K562 (cell line): ENCODE measurements around the gene PRDM11. TPM values are rescaled to one million over a fixed set of nuclear protein-coding genes. Genes with fewer than 3 reads are reported as not detected.

ENCODE experiments used
- ATAC-seq: fragments of 200-7000 bp; cut with Tn5 transposase; 3 replicates; pipeline ENCODE4 v1.9.1; 2020; ENCODE audit warnings: moderate library complexity
- BruUV-seq: library from RNA; stranded (reverse); fragments of 400-500 nt; replicated peaks from 2 replicates; lab custom pipeline; 2021; lab: Mats Ljungman, UMichigan
- CTCF ChIA-PET: fragments of 300-600 bp; formaldehyde crosslinking; extraction: SDS; loops from one replicate; lab custom pipeline; 2021; ENCODE audit warnings: low intra/inter-chr PET ratio; lab: Yijun Ruan, JAX
- POLR2A ChIA-PET: fragments of 300-600, 350-650 bp; sonication (Branson Sonifier 250); formaldehyde crosslinking; extraction: SDS; loops from one replicate; lab custom pipeline; 2021; ENCODE audit warnings: antibody characterized with exemption, inconsistent platforms; lab: Yijun Ruan, JAX
- DNase-seq, 4 experiments: peaks; one replicate each; pipeline versions ENCODE4 v3.0.0 to v3.0.0-alpha.2; 2011 to 2018; ENCODE audit warnings: low spot score in 3 of 4, mixed read lengths in 3 of 4; ENCODE audit errors: extremely low read depth in 1 of 4
- FAIRE-seq: peaks from 2 replicates; lab custom pipeline; 2011; peaks lifted over from hg19 to GRCh38; lab: Jason Lieb, UNC
- H2AFZ ChIP-seq: 2 replicates; pipeline ENCODE4 v1.6.0; 2011; ENCODE audit warnings: low read depth, low read length, control low read depth, inconsistent platforms
- H3K27ac ChIP-seq: fragments of 200-600 bp; 3 replicates; pipeline ENCODE4 v1.8.0; 2011; ENCODE audit warnings: low read depth, mild to moderate bottlenecking, control low read depth, inconsistent platforms, low read length, moderate library complexity, mixed read lengths; ENCODE audit errors: extremely low read depth
- H3K27me3 ChIP-seq, 2 experiments: fragments of 300-600 bp in 1 of 2; 2 replicates in 1 of 2; 3 replicates in 1 of 2; pipeline versions ENCODE4 v1.6.0 to v1.8.0; 2011; ENCODE audit warnings: inconsistent platforms in 2 of 2, low read length in 2 of 2, mild to moderate bottlenecking in 1 of 2, mixed read lengths in 1 of 2, moderate library complexity in 1 of 2; ENCODE audit not compliant: control insufficient read depth in 2 of 2, insufficient read depth in 2 of 2
- H3K36me3 ChIP-seq: fragments of 300-600 bp; 3 replicates; pipeline ENCODE4 v1.8.0; 2011; ENCODE audit warnings: mild to moderate bottlenecking, low read length, inconsistent platforms; ENCODE audit not compliant: control insufficient read depth, insufficient read depth
- H3K4me1 ChIP-seq, 2 experiments: fragments of 200-600 bp in 1 of 2; replicated peaks in 1 of 2; 2 replicates in 1 of 2; 3 replicates in 1 of 2; pipeline versions ENCODE4 v1.5.1 to v1.8.0; 2011; ENCODE audit warnings: inconsistent platforms in 2 of 2, low read length in 2 of 2, mild to moderate bottlenecking in 1 of 2, mixed read lengths in 1 of 2, moderate library complexity in 1 of 2; ENCODE audit not compliant: control insufficient read depth in 2 of 2, insufficient read depth in 2 of 2
- H3K4me2 ChIP-seq: 2 replicates; pipeline ENCODE4 v1.6.1; 2011; ENCODE audit warnings: low read length, control low read depth, inconsistent platforms, mixed read lengths; ENCODE audit not compliant: insufficient read depth
- H3K4me3 ChIP-seq: fragments of 200-600 bp; sonication (generic), shearing (Covaris generic); 2 replicates; pipeline ENCODE4 v1.5.1; 2016; ENCODE audit warnings: control low read depth, inconsistent platforms
- H3K79me2 ChIP-seq: fragments of 200-600 bp; 3 replicates; pipeline ENCODE4 v1.8.0; 2011; ENCODE audit warnings: low read length, inconsistent platforms; ENCODE audit not compliant: control insufficient read depth, insufficient read depth
- H3K9ac ChIP-seq, 2 experiments: 2 replicates each; pipeline versions ENCODE4 v1.6.0 to v1.6.1; 2011; ENCODE audit warnings: low read depth in 2 of 2, low read length in 2 of 2, control low read depth in 1 of 2, inconsistent platforms in 1 of 2, mild to moderate bottlenecking in 1 of 2, mixed read lengths in 1 of 2; ENCODE audit not compliant: insufficient read depth in 1 of 2
- H3K9me1 ChIP-seq: one replicate; pipeline ENCODE4 v1.6.0; 2011; ENCODE audit warnings: inconsistent platforms, mild to moderate bottlenecking, low read length, moderate library complexity; ENCODE audit not compliant: control insufficient read depth, insufficient read depth
- H3K9me3 ChIP-seq: replicated peaks from 2 replicates; pipeline ENCODE4 v1.5.1; 2011; ENCODE audit warnings: low read depth, low read length, inconsistent platforms; ENCODE audit not compliant: control insufficient read depth, insufficient read depth
- H4K20me1 ChIP-seq: replicated peaks from 2 replicates; pipeline ENCODE4 v1.6.1; 2011; ENCODE audit warnings: low read length, inconsistent platforms, mixed read lengths; ENCODE audit not compliant: control insufficient read depth, insufficient read depth
- ARID2 ChIP-seq: fragments of 450-650 bp; IDR thresholded peaks from 2 replicates; pipeline ENCODE4 v1.6.1; 2017; ENCODE audit warnings: antibody characterized with exemption, mild to moderate bottlenecking
- BMI1 ChIP-seq: fragments of 150-350 bp; IDR thresholded peaks from 2 replicates; pipeline ENCODE4 v1.6.1; 2014; ENCODE audit warnings: low read length
- BRCA1 ChIP-seq, 2 experiments: fragments of 450-650 bp in 1 of 2; sonication (generic) in 1 of 2; formaldehyde crosslinking in 1 of 2; IDR thresholded peaks; 2 replicates each; pipeline versions ENCODE4 v1.5.0 to v1.6.1; 2017 to 2020; ENCODE audit warnings: mild to moderate bottlenecking in 1 of 2, missing genetic modification reagents in 1 of 2
- ETS1 ChIP-seq: conservative IDR thresholded peaks from 2 replicates; pipeline ENCODE4 v1.6.1; 2011; ENCODE audit warnings: low read depth, mild to moderate bottlenecking, low read length; ENCODE audit not compliant: control insufficient read depth
- FOXJ3 ChIP-seq: sonication (generic); formaldehyde crosslinking; IDR thresholded peaks from 2 replicates; pipeline ENCODE4 v1.4.0; 2020; ENCODE audit warnings: mild to moderate bottlenecking, missing genetic modification reagents
- HES1 ChIP-seq: fragments of 450-650 bp; IDR thresholded peaks from 2 replicates; pipeline ENCODE4 v1.6.1; 2016; ENCODE audit warnings: low read depth, mild to moderate bottlenecking, moderate library complexity
- HOXB6 ChIP-seq: fragments of 250-450 bp; sonication (Bioruptor Pico); IDR thresholded peaks from 2 replicates; pipeline ENCODE4 v1.5.1; 2022; ENCODE audit warnings: mild to moderate bottlenecking, borderline replicate concordance
- IRF1 ChIP-seq: sonication (generic); formaldehyde crosslinking; IDR thresholded peaks from 2 replicates; pipeline ENCODE4 v1.8.0; 2022; ENCODE audit warnings: missing genetic modification reagents, mild to moderate bottlenecking, borderline replicate concordance
- MBD2 ChIP-seq: sonication (generic); IDR thresholded peaks from 2 replicates; pipeline ENCODE4 v1.6.1; 2016; ENCODE audit warnings: low read depth, borderline replicate concordance
- MECOM ChIP-seq: fragments of 250-450 bp; sonication (Bioruptor Pico); IDR thresholded peaks from 2 replicates; pipeline ENCODE4 v1.8.0; 2022; ENCODE audit warnings: inconsistent platforms
- RAD21 ChIP-seq, 2 experiments: fragments of 250-450 bp in 1 of 2; fragments of 450-650 bp in 1 of 2; sonication (Bioruptor Pico) in 1 of 2; formaldehyde crosslinking in 1 of 2; IDR thresholded peaks in 1 of 2; conservative IDR thresholded peaks in 1 of 2; 2 replicates each; pipeline versions ENCODE4 v1.4.0 to v1.8.0; 2020 to 2022; ENCODE audit warnings: mild to moderate bottlenecking in 2 of 2, moderate library complexity in 1 of 2
- TRIM24 ChIP-seq, 2 experiments: fragments of 450-650 bp; IDR thresholded peaks; 2 replicates each; pipeline ENCODE4 v1.6.1; 2016
- ZNF609 ChIP-seq: sonication (generic); formaldehyde crosslinking; IDR thresholded peaks from 2 replicates; pipeline ENCODE4 v1.8.1; 2023; ENCODE audit warnings: missing genetic modification reagents, mild to moderate bottlenecking, borderline replicate concordance
- WGBS: fragments of 100-300 bp; shearing (Covaris generic); methylation state at CpG from one replicate; pipeline ENCODE4 v1.1.6; 2016; ENCODE audit warnings: low coverage, mixed read lengths; ENCODE audit not compliant: insufficient coverage; ENCODE audit errors: missing lambda C conversion rate; 5-methylcytosine and 5-hydroxymethylcytosine counted together
- in situ Hi-C: fragments of 300-500 bp; cut with MboI; formaldehyde crosslinking; loops from 4 replicates; pipeline ENCODE4 v1.15.0; 2018; ENCODE audit warnings: inconsistent platforms, mixed read lengths
- intact Hi-C: fragments of 100-400 bp; cut with micrococcal nuclease; formaldehyde crosslinking; loops from 2 replicates; pipeline ENCODE4 v1.14.2; 2022
- polyA plus RNA-seq, 8 experiments: library from polyadenylated mRNA; depleted of rRNA in 4 of 8; stranded (reverse) in 5 of 8; unstranded in 3 of 8; fragments of >200 nt; fragmentation: Nextera tagmentation in 2 of 8; fragmentation: Illumina TruSeq in 1 of 8; extraction: Ambion mirVana in 2 of 8; extraction: Trizol in 1 of 8; gene quantifications; 2 replicates each; pipeline versions ENCODE4 v1.2.1 to v1.2.3, GENCODE V29; 2011 to 2014; ENCODE audit warnings: inconsistent platforms in 1 of 8, missing spikeins in 1 of 8
- total RNA-seq, 7 experiments: library from RNA; depleted of rRNA in 6 of 7; stranded (reverse); fragments of >200 nt in 6 of 7; fragmentation: Illumina TruSeq in 2 of 7; extraction: Trizol in 2 of 7; gene quantifications; 2 replicates each; pipeline versions ENCODE4 v1.2.1 to v1.2.3, GENCODE V29; 2011 to 2021; ENCODE audit warnings: low replicate concordance in 1 of 7

PRDM11 gene
- total and polyA plus RNA-seq, 9 of the 15 experiments (the other 6 are each of a cell fraction or from before 2014, with no cell fraction given): 0.01 to 1.1 (median 0.29) TPM

- no peak overlapping the region for H3K4me2 ChIP-seq
- peaks cover 3% of the 10 kb centered on the region for H3K9me1 ChIP-seq
- FAIRE-seq (no peak), DNase-seq (no peak), ATAC-seq (no peak)
- H3K79me2 ChIP-seq: no peaks in the 10 kb centered on the region
- in situ Hi-C loops: no loop called here
- intact Hi-C loops: loop anchor here (10.0 kb wide), 1 partner anchor 121 kb away; no protein-coding TSS in a partner anchor
- peaks cover 2 to 42% of the 10 kb centered on the region in 2 experiments; a peak in 3 of 5 replicates for H3K27me3 ChIP-seq
- POLR2A ChIA-PET: interaction anchor here (0.5 kb wide), 1 partner anchor 19 kb away, joined by 4 read pairs; no protein-coding TSS in a partner anchor
- peaks cover 21% of the 10 kb centered on the region for H4K20me1 ChIP-seq
- peaks cover 0 to 6% of the 10 kb centered on the region in 2 experiments; a peak in 1 of 5 replicates for H3K4me1 ChIP-seq
- 0% methylated on average over 1 of the region's 1 CpG for WGBS
- H3K27ac ChIP-seq: no peak overlapping the region
- H3K36me3 ChIP-seq: no peaks in the 10 kb centered on the region
- H3K9ac ChIP-seq: no peak overlapping the region
- H2AFZ ChIP-seq: no peak overlapping the region
- CTCF ChIA-PET: no interaction called here
- H3K4me3 ChIP-seq: no peak overlapping the region
- H3K9me3 ChIP-seq: no peaks in the 10 kb centered on the region
- BruUV-seq: no TSS peak
- TF ChIP-seq BMI1 (no peak), FOXJ3 (no peak), TRIM24 (IDR thresholded peaks at IDR 0.05) (no peak), ARID2 (no peak), RAD21 (CRISPR knock-in tag; conservative IDR thresholded peaks at IDR 0.05 in 1 of 2, IDR thresholded peaks at IDR 0.05 in 1 of 2) (no peak), ZNF609 (CRISPR knock-in tag) (no peak), BRCA1 (IDR thresholded peaks at IDR 0.05) (no peak), BRCA1 (CRISPR knock-in tag; IDR thresholded peaks at IDR 0.05) (no peak), HES1 (no peak), MECOM (CRISPR knock-in tag) (no peak), HOXB6 (no peak), IRF1 (CRISPR knock-in tag) (no peak), MBD2 (no peak), ETS1 (no peak)
Measured at GRCh38 chr11:45213717-45214116, 67.3 kb downstream of the PRDM11 start.
